Transverse colon (tissue), 4 donors: ENCODE data around the gene UPK2. TPM values are rescaled to one million over a fixed set of nuclear protein-coding genes. Genes with fewer than 3 reads are reported as not detected.

Source experiments
- DNase-seq: peaks from one replicate; pipeline ENCODE4 v3.0.0-alpha.2; 2019
- H3K27ac ChIP-seq, 4 donors: fragments of 200-600 bp; sonication (generic); 2 replicates each; pipeline ENCODE4 v1.5.1; 2016 to 2018; ENCODE audit warnings: inconsistent platforms in 4 of 4
- H3K27me3 ChIP-seq: fragments of 200-600 bp; sonication (generic); 2 replicates; pipeline ENCODE4 v1.5.1; 2017; ENCODE audit warnings: inconsistent platforms
- H3K36me3 ChIP-seq, 4 donors: fragments of 200-600 bp; sonication (generic); 2 replicates each; pipeline ENCODE4 v1.5.1; 2017 to 2019; ENCODE audit warnings: inconsistent platforms in 4 of 4
- H3K4me1 ChIP-seq, 4 donors: fragments of 200-600 bp; sonication (generic); 2 replicates each; pipeline ENCODE4 v1.5.1; 2017 to 2020; ENCODE audit warnings: inconsistent platforms in 4 of 4
- H3K4me3 ChIP-seq, 4 donors: fragments of 200-600 bp; sonication (generic); 1 replicate in 1 of 4; 2 replicates in 3 of 4; pipeline versions ENCODE4 v1.5.1 to v1.6.1; 2017 to 2019; ENCODE audit warnings: inconsistent platforms in 4 of 4
- H3K9me3 ChIP-seq, 2 donors: fragments of 200-600 bp; sonication (generic); 2 replicates each; pipeline ENCODE4 v1.5.1; 2017 to 2019; ENCODE audit warnings: inconsistent platforms in 2 of 2
- CTCF ChIP-seq, 5 experiments: fragments of 200-600 bp in 3 of 5; fragments of 450-650 bp in 2 of 5; sonication (generic) in 3 of 5; IDR thresholded peaks; 1 replicate in 2 of 5; 2 replicates in 3 of 5; pipeline ENCODE4 v1.5.1; 2016 to 2017; ENCODE audit warnings: antibody characterized with exemption in 5 of 5, inconsistent platforms in 3 of 5, mild to moderate bottlenecking in 2 of 5, moderate library complexity in 1 of 5
- EP300 ChIP-seq: sonication (generic); formaldehyde crosslinking; IDR thresholded peaks from one replicate; pipeline ENCODE4 v1.6.1; 2017; ENCODE audit warnings: antibody characterized with exemption, low read depth
- POLR2A ChIP-seq: fragments of 450-650 bp; IDR thresholded peaks from one replicate; pipeline ENCODE4 v1.6.1; 2016; ENCODE audit warnings: antibody characterized with exemption, mild to moderate bottlenecking, moderate library complexity
- POLR2AphosphoS5 ChIP-seq, 3 donors: sonication (generic); formaldehyde crosslinking; IDR thresholded peaks; one replicate each; pipeline ENCODE4 v1.6.1; 2016; ENCODE audit warnings: antibody characterized with exemption in 3 of 3
- WGBS, 2 donors: methylation state at CpG; one replicate each; pipeline ENCODE4 v1.1.5; 2018; ENCODE audit warnings: low coverage in 1 of 2; 5-methylcytosine and 5-hydroxymethylcytosine counted together
- in situ Hi-C, 4 donors: fragments of 200-750 bp; cut with MboI; loops; one replicate each; pipeline versions ENCODE4 v1.15.0 to v1.15.1; 2017; ENCODE audit warnings: low sequenced_read_pairs in 3 of 4, low pct_ligation_motif_present in 1 of 4, low pct_unique_long_range_greater_than_20kb in 1 of 4
- intact Hi-C: fragments of 100-400 bp; cut with DNase I; formaldehyde crosslinking; loops from one replicate; pipeline ENCODE4 v1.15.1; 2023; ENCODE audit warnings: low total_unique reads
- total RNA-seq, 4 donors: library from RNA; depleted of rRNA; stranded (reverse); fragments of >200 nt; gene quantifications; one replicate each; pipeline ENCODE4 v1.1.0, GENCODE V29; 2016

UPK2 gene
- total RNA-seq, 4 donors from 2014 or later = not detected

- in situ Hi-C loops (no loop called here), intact Hi-C loops (no loop called here)
- peak; percentile 24 to 32 (median 26) for TF ChIP-seq POLR2AphosphoS5 (IDR thresholded peaks at IDR 0.05)
- TF ChIP-seq CTCF (IDR thresholded peaks at IDR 0.05) = no peak
- no peak for TF ChIP-seq POLR2A
- no peak for TF ChIP-seq EP300
- Histone ChIP-seq H3K36me3 (no peaks in the 10 kb centered on the region), H3K4me1 (peaks cover 66 to 88% (median 83%) of the 10 kb centered on the region in 4 donors), H3K27me3 (no peaks in the 10 kb centered on the region), H3K27ac (peak overlapping the region; percentile 98 to 100 (median 100)), H3K9me3 (no peaks in the 10 kb centered on the region), H3K4me3 (peak overlapping the region; percentile 4 to 75 (median 62))
- DNase-seq = peak; percentile 61
- 26 to 27% methylated on average over 5 to 13 of the region's 13 CpGs for WGBS, 2 donors
Observed at GRCh38 chr11:118921121-118921928, 34.8 kb upstream of the UPK2 start.

- H3K36me3 ChIP-seq = no peaks in the 10 kb centered on the region
- H3K4me1 ChIP-seq = peaks cover 58 to 84% (median 80%) of the 10 kb centered on the region in 4 donors
- DNase-seq = peak; percentile 81
- H3K9me3 ChIP-seq = no peaks in the 10 kb centered on the region
- in situ Hi-C loops = no loop called here
- peak overlapping the region; percentile 30 to 75 (median 62) for H3K4me3 ChIP-seq
- intact Hi-C loops = no loop called here
- TF ChIP-seq POLR2A = peak; percentile 56
- TF ChIP-seq CTCF (IDR thresholded peaks at IDR 0.05) = peak in 1 of 5 experiments; percentile 6
- no peak for TF ChIP-seq EP300
- TF ChIP-seq POLR2AphosphoS5 (IDR thresholded peaks at IDR 0.05) = peak; percentile 75 to 89 (median 84)
- peak overlapping the region; percentile 98 to 100 (median 100) for H3K27ac ChIP-seq
- WGBS, 2 donors = 6% methylated on average over 11 of the region's 20 CpGs; no CpG with 5 or more reads in 1 of the 2 donors
- H3K27me3 ChIP-seq = no peaks in the 10 kb centered on the region
Observed at GRCh38 chr11:118921929-118922744, 34.0 kb upstream of the UPK2 start.

- Histone ChIP-seq H3K27ac (peak overlapping the region; percentile 98 to 100 (median 100)), H3K4me3 (peak overlapping the region; percentile 30 to 75 (median 62)), H3K9me3 (no peaks in the 10 kb centered on the region), H3K27me3 (no peaks in the 10 kb centered on the region), H3K36me3 (no peaks in the 10 kb centered on the region), H3K4me1 (peaks cover 55 to 83% (median 80%) of the 10 kb centered on the region in 4 donors)
- DNase-seq = no peak
- TF ChIP-seq POLR2AphosphoS5 (IDR thresholded peaks at IDR 0.05) = no peak
- no peak for TF ChIP-seq CTCF (IDR thresholded peaks at IDR 0.05)
- TF ChIP-seq POLR2A = no peak
- TF ChIP-seq EP300 = no peak
- in situ Hi-C loops = no loop called here
- 36% methylated on average over 9 of the region's 9 CpGs; no CpG with 5 or more reads in 1 of the 2 donors for WGBS, 2 donors
- intact Hi-C loops = no loop called here
Observed at GRCh38 chr11:118922745-118923627, 33.1 kb upstream of the UPK2 start.
